Transverse colon (tissue), 4 donors: Measurements from ENCODE around the gene EFNA5.

ENCODE experiments used
- POLR2A ChIP-seq: fragments of 450-650 bp; IDR thresholded peaks from one replicate; pipeline ENCODE4 v1.6.1; 2016; ENCODE audit warnings: antibody characterized with exemption, mild to moderate bottlenecking, moderate library complexity
- POLR2AphosphoS5 ChIP-seq, 3 donors: sonication (generic); formaldehyde crosslinking; IDR thresholded peaks; one replicate each; pipeline ENCODE4 v1.6.1; 2016; ENCODE audit warnings: antibody characterized with exemption in 3 of 3
- TF ChIP-seq, protein P1 (sequence below), 5 experiments: fragments of 200-600 bp in 3 of 5; fragments of 450-650 bp in 2 of 5; sonication (generic) in 3 of 5; IDR thresholded peaks; 1 replicate in 2 of 5; 2 replicates in 3 of 5; pipeline ENCODE4 v1.5.1; 2016 to 2017; ENCODE audit warnings: antibody characterized with exemption in 5 of 5, inconsistent platforms in 3 of 5, mild to moderate bottlenecking in 2 of 5, moderate library complexity in 1 of 5

DNA sequence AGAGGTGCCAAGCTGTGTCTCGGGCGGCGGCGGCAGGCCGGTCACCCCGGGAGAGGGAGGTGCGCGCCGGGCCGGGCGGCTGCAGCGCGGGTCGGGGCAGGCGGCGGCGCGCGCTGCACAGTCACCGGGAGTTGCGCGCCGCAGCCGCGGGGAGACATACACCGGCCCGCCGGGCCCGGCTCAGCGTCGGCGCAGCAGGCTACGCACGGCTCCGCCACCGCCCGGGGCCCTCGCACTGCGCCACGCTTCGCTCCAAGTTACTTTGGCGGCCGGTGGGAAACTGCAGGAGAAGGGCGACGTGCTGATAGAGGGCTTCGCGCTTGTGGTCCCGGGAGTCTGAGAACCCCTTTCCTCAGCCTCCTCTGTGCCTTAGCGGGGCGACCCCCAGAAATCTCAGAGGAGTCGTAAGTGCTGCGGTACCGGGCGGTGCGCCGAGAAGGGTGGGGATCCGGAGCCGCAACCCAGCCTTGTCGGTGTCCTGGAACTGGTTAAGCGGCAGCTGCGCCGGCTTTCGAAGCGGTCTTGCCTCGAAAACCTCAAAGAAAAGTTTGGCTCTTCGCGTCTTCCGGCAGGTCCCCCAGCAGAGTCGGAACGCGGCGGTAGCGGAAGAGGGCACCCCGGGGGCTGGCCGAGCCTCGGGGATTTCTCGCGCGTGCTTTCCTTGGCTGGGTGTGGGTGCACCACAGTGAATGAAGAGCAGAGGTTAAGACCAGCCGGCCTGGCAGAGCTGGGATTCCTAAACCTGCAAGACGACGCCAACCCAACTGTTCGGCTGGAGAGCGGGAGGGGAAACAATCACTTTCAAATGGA lies at the start of gene EFNA5:
- TF ChIP-seq, protein P1, sequence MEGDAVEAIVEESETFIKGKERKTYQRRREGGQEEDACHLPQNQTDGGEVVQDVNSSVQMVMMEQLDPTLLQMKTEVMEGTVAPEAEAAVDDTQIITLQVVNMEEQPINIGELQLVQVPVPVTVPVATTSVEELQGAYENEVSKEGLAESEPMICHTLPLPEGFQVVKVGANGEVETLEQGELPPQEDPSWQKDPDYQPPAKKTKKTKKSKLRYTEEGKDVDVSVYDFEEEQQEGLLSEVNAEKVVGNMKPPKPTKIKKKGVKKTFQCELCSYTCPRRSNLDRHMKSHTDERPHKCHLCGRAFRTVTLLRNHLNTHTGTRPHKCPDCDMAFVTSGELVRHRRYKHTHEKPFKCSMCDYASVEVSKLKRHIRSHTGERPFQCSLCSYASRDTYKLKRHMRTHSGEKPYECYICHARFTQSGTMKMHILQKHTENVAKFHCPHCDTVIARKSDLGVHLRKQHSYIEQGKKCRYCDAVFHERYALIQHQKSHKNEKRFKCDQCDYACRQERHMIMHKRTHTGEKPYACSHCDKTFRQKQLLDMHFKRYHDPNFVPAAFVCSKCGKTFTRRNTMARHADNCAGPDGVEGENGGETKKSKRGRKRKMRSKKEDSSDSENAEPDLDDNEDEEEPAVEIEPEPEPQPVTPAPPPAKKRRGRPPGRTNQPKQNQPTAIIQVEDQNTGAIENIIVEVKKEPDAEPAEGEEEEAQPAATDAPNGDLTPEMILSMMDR (IDR thresholded peaks at IDR 0.05) = no peak
- TF ChIP-seq POLR2AphosphoS5 (IDR thresholded peaks at IDR 0.05) (no peak), POLR2A (no peak)
